ENCODE measurements around the gene ZCCHC8. TPM values are rescaled to one million over a fixed set of nuclear protein-coding genes. Genes with fewer than 3 reads are reported as not detected.

ZCCHC8 gene
- total and polyA plus RNA-seq, 2 donors (not counting 1 experiment from before 2014, with no cell fraction given): 10.9 to 23.8 TPM

- Histone ChIP-seq H3K4me1 (ENCODE audit: control insufficient read depth, extremely low read depth, insufficient read depth, low read length) (no peaks in the 10 kb centered on the region), H3K27ac (ENCODE audit: insufficient read depth, low read length) (no peak overlapping the region), H3K4me3 (replicated peaks in 1 of 4; ENCODE audit: control extremely low read depth in 1 of 4, insufficient read depth in 1 of 4, low read depth in 3 of 4, low read length in 4 of 4) (no peak overlapping the region), H3K27me3 (ENCODE audit: control insufficient read depth, insufficient read depth, low read length) (no peaks in the 10 kb centered on the region), H3K9me3 (ENCODE audit: control insufficient read depth, insufficient read depth, low read depth, low read length) (no peaks in the 10 kb centered on the region), H3K36me3 (ENCODE audit: control insufficient read depth, insufficient read depth, low read length) (peaks cover 3% of the 10 kb centered on the region), H4K20me1 (ENCODE audit: control insufficient read depth, extremely low read depth, insufficient read depth, low read length) (no peaks in the 10 kb centered on the region), H3K9ac (ENCODE audit: insufficient read depth, low read length) (no peak overlapping the region), H2AFZ (ENCODE audit: low read length) (no peak overlapping the region), H3K4me2 (ENCODE audit: extremely low read depth, insufficient read depth, low read length) (no peak overlapping the region), H3K79me2 (ENCODE audit: control insufficient read depth, insufficient read depth, low read length) (peaks cover 19% of the 10 kb centered on the region)
- DNase-seq (ENCODE audit: low read depth in 2 of 2): peak in 1 of 2 donors; percentile 68
- TF ChIP-seq CTCF (conservative IDR thresholded peaks at IDR 0.05 in 1 of 2, IDR thresholded peaks at IDR 0.05 in 1 of 2; ENCODE audit: low read depth in 1 of 2, low read length in 2 of 2): no peak
- no peak for TF ChIP-seq EZH2 (IDR thresholded peaks at IDR 0.05; ENCODE audit: low read length, missing control alignments)
Observed at GRCh38 chr12:122533856-122534255, 33.1 kb upstream of the ZCCHC8 start.

GRCh38 chr12:122528992-122529391 lies 28.3 kb upstream of the ZCCHC8 start:
- H3K4me1 ChIP-seq (ENCODE audit: control insufficient read depth, extremely low read depth, insufficient read depth, low read length): peaks cover 5% of the 10 kb centered on the region
- no peak overlapping the region for H2AFZ ChIP-seq (ENCODE audit: low read length)
- peaks cover 60% of the 10 kb centered on the region for H3K79me2 ChIP-seq (ENCODE audit: control insufficient read depth, insufficient read depth, low read length)

DNA sequence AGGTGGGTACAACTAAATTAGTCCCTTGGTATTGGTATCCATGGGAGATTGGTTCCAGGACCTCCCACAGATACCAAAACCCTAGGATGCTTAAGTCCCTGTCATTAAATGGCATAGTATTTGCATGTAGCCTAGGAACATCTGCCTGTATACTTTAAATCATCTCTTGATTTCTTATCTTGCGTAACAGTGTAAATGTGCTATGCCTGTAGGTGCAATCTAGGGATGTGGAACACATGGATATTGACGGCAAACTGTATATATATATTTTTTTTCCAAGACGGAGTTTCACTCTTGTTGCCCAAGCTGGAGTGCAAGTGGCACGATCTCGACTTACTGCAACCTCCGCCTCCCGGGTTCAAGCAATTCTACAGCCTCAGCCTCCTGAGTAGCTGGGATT lies 27.9 kb upstream of the ZCCHC8 start:
- H2AFZ ChIP-seq (ENCODE audit: low read length): no peak overlapping the region
- H3K27me3 ChIP-seq (ENCODE audit: control insufficient read depth, insufficient read depth, low read length): no peaks in the 10 kb centered on the region
- H3K4me2 ChIP-seq (ENCODE audit: extremely low read depth, insufficient read depth, low read length): peak overlapping the region; percentile 95
- no peak for DNase-seq (ENCODE audit: low read depth in 2 of 2)
- H3K9me3 ChIP-seq (ENCODE audit: control insufficient read depth, insufficient read depth, low read depth, low read length): no peaks in the 10 kb centered on the region
- H3K4me3 ChIP-seq (replicated peaks in 1 of 4; ENCODE audit: control extremely low read depth in 1 of 4, insufficient read depth in 1 of 4, low read depth in 3 of 4, low read length in 4 of 4): peak overlapping the region in 1 of 4 experiments; percentile 73
- no peaks in the 10 kb centered on the region for H3K36me3 ChIP-seq (ENCODE audit: control insufficient read depth, insufficient read depth, low read length)
- H3K79me2 ChIP-seq (ENCODE audit: control insufficient read depth, insufficient read depth, low read length): peaks cover 64% of the 10 kb centered on the region
- H3K27ac ChIP-seq (ENCODE audit: insufficient read depth, low read length): no peak overlapping the region
- no peak for TF ChIP-seq EZH2 (IDR thresholded peaks at IDR 0.05; ENCODE audit: low read length, missing control alignments)
- no peak for TF ChIP-seq CTCF (conservative IDR thresholded peaks at IDR 0.05 in 1 of 2, IDR thresholded peaks at IDR 0.05 in 1 of 2; ENCODE audit: low read depth in 1 of 2, low read length in 2 of 2)
- H4K20me1 ChIP-seq (ENCODE audit: control insufficient read depth, extremely low read depth, insufficient read depth, low read length): peaks cover 9% of the 10 kb centered on the region
- H3K4me1 ChIP-seq (ENCODE audit: control insufficient read depth, extremely low read depth, insufficient read depth, low read length): peaks cover 5% of the 10 kb centered on the region
- H3K9ac ChIP-seq (ENCODE audit: insufficient read depth, low read length): no peak overlapping the region

More at GRCh38 chr12:122528992-122529391, 28.3 kb upstream of the ZCCHC8 start:
- no peak for TF ChIP-seq EZH2 (IDR thresholded peaks at IDR 0.05; ENCODE audit: low read length, missing control alignments)
- TF ChIP-seq CTCF (conservative IDR thresholded peaks at IDR 0.05 in 1 of 2, IDR thresholded peaks at IDR 0.05 in 1 of 2; ENCODE audit: low read depth in 1 of 2, low read length in 2 of 2): no peak
- Histone ChIP-seq H4K20me1 (ENCODE audit: control insufficient read depth, extremely low read depth, insufficient read depth, low read length) (peaks cover 5% of the 10 kb centered on the region), H3K4me2 (ENCODE audit: extremely low read depth, insufficient read depth, low read length) (no peak overlapping the region), H3K27ac (ENCODE audit: insufficient read depth, low read length) (no peak overlapping the region), H3K36me3 (ENCODE audit: control insufficient read depth, insufficient read depth, low read length) (no peaks in the 10 kb centered on the region), H3K27me3 (ENCODE audit: control insufficient read depth, insufficient read depth, low read length) (no peaks in the 10 kb centered on the region), H3K9ac (ENCODE audit: insufficient read depth, low read length) (no peak overlapping the region), H3K4me3 (replicated peaks in 1 of 4; ENCODE audit: control extremely low read depth in 1 of 4, insufficient read depth in 1 of 4, low read depth in 3 of 4, low read length in 4 of 4) (no peak overlapping the region), H3K9me3 (ENCODE audit: control insufficient read depth, insufficient read depth, low read depth, low read length) (no peaks in the 10 kb centered on the region)
- no peak for DNase-seq (ENCODE audit: low read depth in 2 of 2)

Data from fibroblast of lung (primary cell).